Amniotic epithelial cell (primary cell): ENCODE measurements around the gene PPP1R13B.
A peak's percentile ranks its signal among the peaks of the same experiment; 100 is the strongest.

Experiments
- DNase-seq: peaks from one replicate; pipeline ENCODE4 v3.0.0-alpha.2; 2010; ENCODE audit warnings: low read depth

Gene PPP1R13B

GRCh38 chr14:103836976-103837725 is 10.2 kb downstream of the PPP1R13B start:
- DNase-seq, result no peak

GRCh38 chr14:103834956-103835355 is 12.4 kb downstream of the PPP1R13B start:
- DNase-seq, result no peak

GRCh38 chr14:103833711-103834110 is 13.7 kb downstream of the PPP1R13B start:
- DNase-seq, result no peak

- no peak for DNase-seq
Observed at GRCh38 chr14:103832046-103832445, 15.3 kb downstream of the PPP1R13B start.

GRCh38 chr14:103830511-103831270 is 16.7 kb downstream of the PPP1R13B start:
- DNase-seq, result no peak

GRCh38 chr14:103828315-103828967 is 18.9 kb downstream of the PPP1R13B start:
- no peak for DNase-seq

GRCh38 chr14:103825101-103825500 is 22.3 kb downstream of the PPP1R13B start:
- no peak for DNase-seq

GRCh38 chr14:103820908-103821307 is 26.5 kb downstream of the PPP1R13B start:
- DNase-seq, result no peak

- DNase-seq, result no peak
Observed at GRCh38 chr14:103820382-103820781, 27.0 kb downstream of the PPP1R13B start.

- DNase-seq, result no peak
Observed at GRCh38 chr14:103819503-103820307, 27.7 kb downstream of the PPP1R13B start.

GRCh38 chr14:103818870-103819269 is 28.5 kb downstream of the PPP1R13B start:
- DNase-seq, result no peak

- DNase-seq, result no peak
Observed at GRCh38 chr14:103818422-103818821, 29.0 kb downstream of the PPP1R13B start.

- no peak for DNase-seq
Observed at GRCh38 chr14:103817595-103817994, 29.8 kb downstream of the PPP1R13B start.

GRCh38 chr14:103816991-103817390 is 30.4 kb downstream of the PPP1R13B start:
- DNase-seq, result no peak

- no peak for DNase-seq
Observed at GRCh38 chr14:103815253-103815652, 32.1 kb downstream of the PPP1R13B start.

GRCh38 chr14:103811189-103811588 is 36.2 kb downstream of the PPP1R13B start:
- no peak for DNase-seq

GRCh38 chr14:103808403-103809001 is 38.9 kb downstream of the PPP1R13B start:
- DNase-seq, result peak; percentile 55

- peak; percentile 12 for DNase-seq
Observed at GRCh38 chr14:103806805-103807204, 40.6 kb downstream of the PPP1R13B start.

GRCh38 chr14:103805708-103806107 is 41.7 kb downstream of the PPP1R13B start:
- no peak for DNase-seq

GRCh38 chr14:103803661-103804060 is 43.7 kb downstream of the PPP1R13B start:
- peak; percentile 75 for DNase-seq

- no peak for DNase-seq
Observed at GRCh38 chr14:103802356-103802755, 45.0 kb downstream of the PPP1R13B start.

- DNase-seq, result peak; percentile 82
Observed at GRCh38 chr14:103801459-103801858, 45.9 kb downstream of the PPP1R13B start.
